Measurements from ENCODE around the gene CSAD.

DNA sequence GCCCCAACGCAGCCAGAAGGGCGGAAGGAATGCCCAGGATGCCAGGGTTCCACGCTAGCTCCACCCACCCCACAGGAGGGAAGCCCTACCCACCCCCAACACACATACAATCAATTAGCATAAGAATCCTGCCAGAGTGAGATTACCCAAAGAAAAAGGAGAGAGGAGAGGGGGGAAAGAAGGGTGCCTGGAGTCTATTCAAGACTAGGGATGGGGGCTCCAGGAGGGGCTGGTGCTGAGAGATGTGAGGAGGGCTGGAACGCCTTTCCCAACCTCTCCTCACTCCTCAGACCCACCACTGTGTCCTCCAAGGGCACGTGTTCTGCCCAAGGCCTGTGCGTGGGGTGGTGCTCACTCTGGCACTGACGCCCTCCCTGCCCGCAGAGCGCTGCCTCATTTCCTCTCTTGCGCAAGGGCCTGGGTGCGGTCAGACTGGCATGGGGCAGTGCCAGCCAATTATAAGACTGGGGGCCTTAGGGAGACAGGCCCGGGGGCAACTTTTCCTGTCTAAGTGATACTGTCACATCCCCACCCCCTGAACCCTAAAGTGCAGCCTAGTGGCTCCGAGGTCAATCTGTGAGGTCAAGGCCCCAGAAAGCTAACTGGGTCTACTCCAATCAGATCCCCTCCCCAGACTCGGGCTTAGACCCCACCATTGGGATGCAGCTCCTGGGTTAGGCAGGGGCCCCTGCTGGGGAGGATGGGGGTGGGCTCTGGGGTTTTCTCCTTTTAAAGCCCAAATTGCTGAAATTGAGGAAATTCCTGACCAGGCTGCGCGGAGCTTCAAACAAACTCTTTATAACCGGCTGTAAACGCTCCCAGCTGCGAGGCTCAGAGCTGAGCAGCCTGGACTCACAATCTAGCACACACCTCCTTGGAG, 36.6 kb upstream of the CSAD start:
- TF ChIP-seq, protein P1, sequence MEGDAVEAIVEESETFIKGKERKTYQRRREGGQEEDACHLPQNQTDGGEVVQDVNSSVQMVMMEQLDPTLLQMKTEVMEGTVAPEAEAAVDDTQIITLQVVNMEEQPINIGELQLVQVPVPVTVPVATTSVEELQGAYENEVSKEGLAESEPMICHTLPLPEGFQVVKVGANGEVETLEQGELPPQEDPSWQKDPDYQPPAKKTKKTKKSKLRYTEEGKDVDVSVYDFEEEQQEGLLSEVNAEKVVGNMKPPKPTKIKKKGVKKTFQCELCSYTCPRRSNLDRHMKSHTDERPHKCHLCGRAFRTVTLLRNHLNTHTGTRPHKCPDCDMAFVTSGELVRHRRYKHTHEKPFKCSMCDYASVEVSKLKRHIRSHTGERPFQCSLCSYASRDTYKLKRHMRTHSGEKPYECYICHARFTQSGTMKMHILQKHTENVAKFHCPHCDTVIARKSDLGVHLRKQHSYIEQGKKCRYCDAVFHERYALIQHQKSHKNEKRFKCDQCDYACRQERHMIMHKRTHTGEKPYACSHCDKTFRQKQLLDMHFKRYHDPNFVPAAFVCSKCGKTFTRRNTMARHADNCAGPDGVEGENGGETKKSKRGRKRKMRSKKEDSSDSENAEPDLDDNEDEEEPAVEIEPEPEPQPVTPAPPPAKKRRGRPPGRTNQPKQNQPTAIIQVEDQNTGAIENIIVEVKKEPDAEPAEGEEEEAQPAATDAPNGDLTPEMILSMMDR (IDR thresholded peaks at IDR 0.05) = no peak
- TF ChIP-seq POLR2AphosphoS5 (IDR thresholded peaks at IDR 0.05; ENCODE audit: low read depth, low read length) = no peak
- TF ChIP-seq TCF7L2 (IDR thresholded peaks at IDR 0.05; ENCODE audit: low read depth, low read length) = peak; percentile 28; the same call in 1 of the 2 replicates
- TF ChIP-seq, protein P2, sequence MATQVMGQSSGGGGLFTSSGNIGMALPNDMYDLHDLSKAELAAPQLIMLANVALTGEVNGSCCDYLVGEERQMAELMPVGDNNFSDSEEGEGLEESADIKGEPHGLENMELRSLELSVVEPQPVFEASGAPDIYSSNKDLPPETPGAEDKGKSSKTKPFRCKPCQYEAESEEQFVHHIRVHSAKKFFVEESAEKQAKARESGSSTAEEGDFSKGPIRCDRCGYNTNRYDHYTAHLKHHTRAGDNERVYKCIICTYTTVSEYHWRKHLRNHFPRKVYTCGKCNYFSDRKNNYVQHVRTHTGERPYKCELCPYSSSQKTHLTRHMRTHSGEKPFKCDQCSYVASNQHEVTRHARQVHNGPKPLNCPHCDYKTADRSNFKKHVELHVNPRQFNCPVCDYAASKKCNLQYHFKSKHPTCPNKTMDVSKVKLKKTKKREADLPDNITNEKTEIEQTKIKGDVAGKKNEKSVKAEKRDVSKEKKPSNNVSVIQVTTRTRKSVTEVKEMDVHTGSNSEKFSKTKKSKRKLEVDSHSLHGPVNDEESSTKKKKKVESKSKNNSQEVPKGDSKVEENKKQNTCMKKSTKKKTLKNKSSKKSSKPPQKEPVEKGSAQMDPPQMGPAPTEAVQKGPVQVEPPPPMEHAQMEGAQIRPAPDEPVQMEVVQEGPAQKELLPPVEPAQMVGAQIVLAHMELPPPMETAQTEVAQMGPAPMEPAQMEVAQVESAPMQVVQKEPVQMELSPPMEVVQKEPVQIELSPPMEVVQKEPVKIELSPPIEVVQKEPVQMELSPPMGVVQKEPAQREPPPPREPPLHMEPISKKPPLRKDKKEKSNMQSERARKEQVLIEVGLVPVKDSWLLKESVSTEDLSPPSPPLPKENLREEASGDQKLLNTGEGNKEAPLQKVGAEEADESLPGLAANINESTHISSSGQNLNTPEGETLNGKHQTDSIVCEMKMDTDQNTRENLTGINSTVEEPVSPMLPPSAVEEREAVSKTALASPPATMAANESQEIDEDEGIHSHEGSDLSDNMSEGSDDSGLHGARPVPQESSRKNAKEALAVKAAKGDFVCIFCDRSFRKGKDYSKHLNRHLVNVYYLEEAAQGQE (IDR thresholded peaks at IDR 0.05; ENCODE audit: insufficient read depth in 1 of 2, low read depth in 2 of 2, low read length in 1 of 2) = no peak
